GM19452 (cell line): ENCODE measurements around the gene ENOX1.

Experiments used
- ATAC-seq: cut with Tn5 transposase; IDR thresholded peaks from one replicate; pipeline ENCODE4 v1.9.1; 2021; ENCODE audit not compliant: unreplicated experiment

The ENOX1 gene

GRCh38 chr13:43391036-43391435 is 395.7 kb downstream of the ENOX1 start:
- ATAC-seq = peak; percentile 25

GRCh38 chr13:43390619-43391018 is 396.2 kb downstream of the ENOX1 start:
- ATAC-seq = peak; percentile 62

- no peak for ATAC-seq
Measured at GRCh38 chr13:43389983-43390382, 396.8 kb downstream of the ENOX1 start.

GRCh38 chr13:43389573-43389972 is 397.2 kb downstream of the ENOX1 start:
- no peak for ATAC-seq

- ATAC-seq = peak; percentile 57
Measured at GRCh38 chr13:43388282-43389034, 398.3 kb downstream of the ENOX1 start.

DNA sequence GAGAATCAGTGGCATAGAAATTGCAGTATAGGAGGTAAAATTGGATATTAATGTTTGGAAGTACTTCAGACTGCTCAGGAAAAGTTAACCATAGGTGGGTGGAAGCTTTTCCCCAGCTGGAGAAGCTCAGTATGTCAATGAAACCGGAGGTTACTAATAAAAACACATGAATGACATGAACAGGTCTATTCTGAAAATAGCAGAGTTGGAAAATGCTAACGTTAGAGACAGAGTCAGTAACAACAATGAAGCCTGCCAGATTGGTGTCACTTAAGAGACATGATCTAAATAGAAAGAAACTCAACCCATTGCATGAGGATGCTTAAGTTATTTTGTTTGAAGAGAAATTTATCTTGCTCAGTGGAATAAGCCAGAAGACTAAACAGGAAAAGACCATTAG is 398.9 kb downstream of the ENOX1 start:
- no peak for ATAC-seq

DNA sequence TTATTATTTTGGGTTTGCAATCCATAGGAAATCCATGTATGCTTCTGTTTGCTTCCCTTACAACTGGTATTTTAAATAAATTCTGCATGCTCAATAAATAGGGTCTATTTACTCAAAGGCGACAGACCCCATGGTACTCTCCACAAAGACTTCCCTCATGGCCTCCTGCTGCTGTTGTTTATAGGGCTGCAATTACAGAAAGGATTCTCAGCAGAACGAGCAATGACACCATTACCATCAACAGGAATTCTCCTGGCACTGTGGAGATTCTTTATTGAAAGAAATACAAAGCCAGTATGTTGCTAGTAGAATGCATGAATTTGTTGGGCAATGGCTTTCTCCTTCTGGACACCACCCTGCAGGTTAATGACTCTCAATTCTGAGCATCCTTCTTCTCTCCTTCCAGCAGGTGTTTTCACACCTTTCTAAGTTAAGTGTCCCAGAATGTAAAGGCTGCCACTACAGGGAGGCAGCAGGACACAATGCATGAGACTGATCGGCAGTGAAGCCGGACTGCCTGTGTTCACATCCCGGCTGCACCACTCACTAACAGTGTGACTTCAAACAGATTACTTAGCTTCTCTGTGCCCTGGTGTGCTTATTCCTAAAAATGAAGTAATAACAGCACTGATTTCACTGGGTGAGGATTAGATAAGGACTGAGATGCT is 403.1 kb downstream of the ENOX1 start:
- no peak for ATAC-seq

GRCh38 chr13:43379738-43380137 is 407.0 kb downstream of the ENOX1 start:
- no peak for ATAC-seq

DNA sequence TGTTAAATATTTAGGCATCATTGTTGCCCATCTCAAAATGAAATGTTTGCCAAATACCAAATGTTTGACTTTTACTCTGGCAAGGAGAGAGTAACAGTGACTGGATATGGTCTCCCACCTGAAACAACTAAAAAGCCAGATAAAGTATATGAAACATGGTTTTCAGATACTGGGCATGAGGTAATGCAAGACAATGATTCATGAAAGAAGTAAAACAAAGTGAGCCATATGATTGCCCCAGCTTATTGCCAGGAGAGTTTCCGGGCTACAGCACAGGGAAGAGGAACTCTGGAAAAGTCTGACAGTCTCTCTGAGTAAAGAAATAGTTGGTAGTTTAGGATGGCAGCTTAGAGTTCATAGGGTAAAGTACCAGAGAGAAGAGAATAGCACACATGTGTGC is 408.8 kb downstream of the ENOX1 start:
- ATAC-seq = no peak

DNA sequence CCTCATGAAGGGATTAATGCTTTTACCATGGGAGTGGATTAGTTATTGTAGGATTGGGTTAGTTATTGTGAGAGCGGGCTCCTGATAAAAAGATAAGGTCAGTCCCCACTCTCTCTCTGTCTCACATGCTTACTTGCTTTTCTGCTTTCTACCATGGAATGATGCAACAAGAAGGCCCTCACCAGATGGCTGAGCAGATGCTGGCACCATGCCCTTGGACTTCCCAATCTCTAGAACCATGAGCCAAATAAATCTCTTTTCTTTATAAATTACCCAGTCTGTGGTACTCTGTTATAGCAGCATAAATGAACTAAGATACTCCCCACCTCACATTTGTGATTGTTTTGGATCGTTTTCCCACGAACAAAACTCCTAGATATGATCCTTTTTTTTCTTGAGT is 409.6 kb downstream of the ENOX1 start:
- no peak for ATAC-seq

GRCh38 chr13:43376596-43376995 is 410.2 kb downstream of the ENOX1 start:
- ATAC-seq = no peak

- ATAC-seq = no peak
Measured at GRCh38 chr13:43375797-43376465, 410.8 kb downstream of the ENOX1 start.

GRCh38 chr13:43374621-43375020 is 412.2 kb downstream of the ENOX1 start:
- no peak for ATAC-seq

DNA sequence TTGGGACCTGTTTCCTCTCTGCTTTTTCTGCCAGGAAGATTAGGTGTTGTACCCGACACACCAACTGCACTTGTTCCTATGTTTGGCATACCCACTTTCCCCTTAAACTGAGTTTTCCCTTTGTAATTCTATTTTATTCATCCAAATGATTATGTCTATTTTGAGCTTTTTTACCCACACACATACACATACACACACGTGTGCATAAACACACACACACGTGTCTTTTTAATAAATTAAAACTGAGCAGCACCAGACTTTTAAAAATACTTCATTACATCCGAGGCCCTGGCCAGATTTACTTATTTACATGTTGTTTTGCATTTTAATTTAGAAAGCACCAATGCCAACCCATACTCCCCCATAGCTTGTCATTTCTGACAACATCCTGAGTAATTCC is 413.4 kb downstream of the ENOX1 start:
- no peak for ATAC-seq

DNA sequence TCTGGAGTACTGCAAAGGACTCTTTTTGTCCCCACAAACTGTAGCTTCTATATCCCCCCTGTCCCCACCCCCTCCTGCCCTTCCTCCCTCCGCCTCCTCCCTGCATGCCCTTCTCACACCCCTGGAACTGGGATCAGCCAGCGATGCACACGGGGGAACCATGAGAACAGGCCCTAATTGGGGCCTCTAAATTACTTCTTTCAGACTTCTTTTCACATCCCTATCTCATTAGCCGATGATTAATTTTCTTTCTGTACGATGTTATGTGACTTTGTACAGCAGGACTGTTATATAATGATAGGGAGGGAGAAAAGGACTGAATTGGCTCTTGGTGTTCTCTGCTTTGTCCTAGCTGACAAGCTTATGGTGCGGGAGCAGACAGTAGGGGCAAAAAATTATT is 415.9 kb downstream of the ENOX1 start:
- ATAC-seq = no peak

DNA sequence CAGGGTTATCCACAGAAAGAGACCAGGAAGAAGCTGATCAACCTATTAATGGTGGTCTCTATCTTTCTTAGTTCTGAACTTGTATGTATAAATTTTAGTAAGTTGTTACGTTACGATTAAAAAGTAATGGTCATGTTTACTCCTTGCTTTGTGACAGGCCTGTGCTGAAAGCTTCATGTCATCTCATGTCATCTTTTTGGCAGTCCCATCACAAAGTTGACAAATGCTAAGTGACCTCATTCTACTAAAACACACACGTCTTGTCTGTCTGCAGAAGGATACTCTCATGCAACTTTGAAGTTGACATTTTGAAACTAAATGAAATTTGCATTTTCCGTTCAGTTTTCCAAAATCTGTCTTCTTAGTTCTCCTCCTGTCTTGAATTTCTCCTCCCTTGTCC is 417.5 kb downstream of the ENOX1 start:
- no peak for ATAC-seq

- ATAC-seq = no peak
Measured at GRCh38 chr13:43368003-43368402, 418.8 kb downstream of the ENOX1 start.

GRCh38 chr13:43365039-43365344 is 421.8 kb downstream of the ENOX1 start:
- no peak for ATAC-seq

DNA sequence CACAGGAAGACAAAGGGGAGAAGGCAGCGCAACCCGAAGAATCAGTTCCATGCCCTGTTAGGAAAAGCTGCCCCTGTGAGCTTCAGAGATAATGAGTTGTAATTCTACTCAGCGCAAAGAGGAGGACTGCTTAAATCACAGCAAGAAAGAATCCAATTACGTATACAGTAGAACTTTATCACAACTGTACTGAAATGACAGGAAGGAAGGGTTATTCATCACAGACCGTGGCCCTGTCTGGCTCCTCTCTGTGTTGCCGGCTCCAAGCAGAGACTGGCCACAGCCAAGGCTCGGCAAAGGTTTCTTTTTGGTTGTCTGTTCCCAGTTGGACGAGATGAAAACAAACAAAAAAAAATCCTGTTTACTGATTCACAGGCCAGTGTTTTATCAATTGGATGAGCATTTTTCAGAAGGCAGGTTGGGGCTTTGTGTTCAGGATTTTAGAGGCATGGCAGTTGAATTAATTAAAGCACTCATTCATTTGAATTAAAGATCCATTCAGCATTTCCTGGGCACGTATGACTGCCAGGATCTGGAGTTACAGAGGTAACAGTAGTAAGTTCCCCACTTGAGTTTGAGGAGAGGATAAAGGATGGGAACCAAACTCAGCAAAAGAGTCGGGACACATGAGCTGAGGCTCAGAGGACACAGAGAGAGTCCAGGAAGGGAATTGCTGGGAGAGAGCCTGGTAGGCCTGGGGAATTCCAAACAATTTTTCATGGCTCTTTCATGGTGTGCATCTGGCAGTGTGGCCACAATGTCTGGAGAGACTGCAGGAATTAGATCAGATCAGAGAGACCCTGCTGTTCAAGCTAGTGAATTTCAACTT is 422.3 kb downstream of the ENOX1 start:
- ATAC-seq = no peak

DNA sequence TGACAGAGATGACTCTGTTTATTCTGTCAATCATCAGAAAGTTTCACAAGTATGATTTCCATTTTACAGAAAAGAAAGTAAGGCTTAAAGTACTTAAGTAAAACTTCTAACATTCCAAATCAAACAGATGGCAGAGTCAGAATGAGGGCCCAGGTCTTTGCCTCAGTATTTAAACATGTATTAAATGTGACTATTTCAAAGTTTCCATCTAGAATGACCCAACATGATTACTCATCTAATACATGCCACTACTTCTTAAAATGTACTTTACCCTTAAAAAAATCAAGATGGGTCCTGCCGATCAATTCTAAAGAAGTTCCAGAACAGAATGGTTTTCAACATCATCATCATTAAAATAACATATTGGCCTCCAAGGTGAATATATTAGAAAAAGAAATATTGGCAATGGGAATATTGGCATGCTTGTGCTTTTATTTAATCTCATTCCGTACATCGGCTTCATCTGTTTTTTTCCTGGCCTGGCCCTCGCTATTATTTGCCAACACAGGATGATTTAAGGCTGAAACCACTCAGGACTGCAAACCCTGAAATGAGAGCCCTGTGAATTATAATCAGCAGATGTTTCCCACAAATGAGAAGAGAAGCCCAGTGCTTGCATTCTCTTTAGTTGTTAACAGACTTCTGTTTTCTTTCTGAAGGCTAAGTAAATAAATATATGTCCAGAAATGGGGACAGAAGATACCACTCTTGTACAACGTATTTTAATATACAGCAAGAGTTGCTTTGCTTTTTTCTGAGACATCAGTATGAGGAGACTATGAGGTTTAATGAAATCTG is 423.4 kb downstream of the ENOX1 start:
- no peak for ATAC-seq

DNA sequence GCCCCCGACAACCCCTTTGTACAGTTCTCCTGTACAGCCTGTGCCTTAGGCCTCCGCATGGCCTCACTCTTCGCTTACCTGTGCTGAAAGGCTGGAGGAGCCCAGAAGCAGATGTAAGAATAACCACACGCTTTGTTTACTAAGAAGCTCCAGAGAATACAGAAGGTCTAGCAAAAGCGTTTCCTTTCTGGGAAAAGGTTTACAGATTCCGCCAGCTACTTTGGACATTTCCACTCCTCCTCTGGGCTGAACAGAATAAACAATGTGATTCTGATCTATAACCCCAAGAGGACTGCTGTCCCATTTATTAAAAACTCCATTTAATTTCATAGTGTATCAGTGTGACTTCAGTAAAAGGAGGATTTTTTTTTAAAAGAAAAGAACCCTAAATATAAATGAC is 424.2 kb downstream of the ENOX1 start:
- ATAC-seq = no peak
